ENCODE measurements around the gene ATF7IP2. TPM values are rescaled to one million over a fixed set of nuclear protein-coding genes. Genes with fewer than 3 reads are reported as not detected.
"Not testable (repeated sequence)": the region's sequence is repeated elsewhere in the genome, so short reads cannot be mapped to it uniquely, and the experiment has no call there.

Gene ATF7IP2
- total RNA-seq, 1 donor from 2014 or later, result 80.7 TPM

DNA sequence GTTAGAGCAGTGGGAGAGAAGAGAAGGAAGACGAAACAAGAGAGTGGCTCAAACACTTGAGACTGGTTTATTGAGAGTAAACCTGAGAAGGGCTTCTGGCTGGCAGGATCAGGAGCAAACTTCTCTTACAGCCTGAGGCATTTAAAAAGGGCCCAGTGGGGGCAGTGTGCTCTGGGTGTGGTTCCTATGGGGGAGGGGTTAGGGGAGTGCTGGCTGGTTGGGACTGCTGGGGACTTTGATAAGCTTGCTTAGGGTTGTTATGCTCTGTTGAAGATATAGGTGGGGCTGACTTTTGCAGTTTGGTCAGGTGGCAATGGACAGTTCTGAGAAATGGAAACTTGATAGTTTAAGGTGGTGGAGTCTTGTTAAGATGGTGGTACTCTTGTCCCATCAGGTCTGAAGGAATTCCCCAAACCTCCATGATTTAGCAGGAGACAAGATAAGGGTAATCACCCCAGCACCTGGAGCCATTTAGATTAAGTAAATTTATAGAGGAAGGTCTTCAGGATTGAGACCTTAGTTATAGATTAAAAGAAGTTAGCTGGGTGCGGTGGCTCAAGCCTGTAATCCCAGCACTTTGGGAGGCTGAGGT is 115.3 kb downstream of the ATF7IP2 start:
- DNase-seq (ENCODE audit: low spot score, unreplicated experiment), result no peak
- TF ChIP-seq, protein P1, sequence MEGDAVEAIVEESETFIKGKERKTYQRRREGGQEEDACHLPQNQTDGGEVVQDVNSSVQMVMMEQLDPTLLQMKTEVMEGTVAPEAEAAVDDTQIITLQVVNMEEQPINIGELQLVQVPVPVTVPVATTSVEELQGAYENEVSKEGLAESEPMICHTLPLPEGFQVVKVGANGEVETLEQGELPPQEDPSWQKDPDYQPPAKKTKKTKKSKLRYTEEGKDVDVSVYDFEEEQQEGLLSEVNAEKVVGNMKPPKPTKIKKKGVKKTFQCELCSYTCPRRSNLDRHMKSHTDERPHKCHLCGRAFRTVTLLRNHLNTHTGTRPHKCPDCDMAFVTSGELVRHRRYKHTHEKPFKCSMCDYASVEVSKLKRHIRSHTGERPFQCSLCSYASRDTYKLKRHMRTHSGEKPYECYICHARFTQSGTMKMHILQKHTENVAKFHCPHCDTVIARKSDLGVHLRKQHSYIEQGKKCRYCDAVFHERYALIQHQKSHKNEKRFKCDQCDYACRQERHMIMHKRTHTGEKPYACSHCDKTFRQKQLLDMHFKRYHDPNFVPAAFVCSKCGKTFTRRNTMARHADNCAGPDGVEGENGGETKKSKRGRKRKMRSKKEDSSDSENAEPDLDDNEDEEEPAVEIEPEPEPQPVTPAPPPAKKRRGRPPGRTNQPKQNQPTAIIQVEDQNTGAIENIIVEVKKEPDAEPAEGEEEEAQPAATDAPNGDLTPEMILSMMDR (IDR thresholded peaks at IDR 0.05; ENCODE audit: unreplicated experiment), result no peak
- no peak overlapping the region for H3K27ac Mint-ChIP-seq
- no peaks in the 10 kb centered on the region for H3K36me3 Mint-ChIP-seq (ENCODE audit: insufficient read depth)
- H3K4me1 Mint-ChIP-seq (ENCODE audit: low read depth), result peaks cover 7% of the 10 kb centered on the region
- H3K27me3 Mint-ChIP-seq, result no peaks in the 10 kb centered on the region
- peaks cover 10% of the 10 kb centered on the region for H3K9me3 Mint-ChIP-seq (ENCODE audit: low read depth)
- no peak overlapping the region for H3K4me3 Mint-ChIP-seq (ENCODE audit: low read depth)

DNA sequence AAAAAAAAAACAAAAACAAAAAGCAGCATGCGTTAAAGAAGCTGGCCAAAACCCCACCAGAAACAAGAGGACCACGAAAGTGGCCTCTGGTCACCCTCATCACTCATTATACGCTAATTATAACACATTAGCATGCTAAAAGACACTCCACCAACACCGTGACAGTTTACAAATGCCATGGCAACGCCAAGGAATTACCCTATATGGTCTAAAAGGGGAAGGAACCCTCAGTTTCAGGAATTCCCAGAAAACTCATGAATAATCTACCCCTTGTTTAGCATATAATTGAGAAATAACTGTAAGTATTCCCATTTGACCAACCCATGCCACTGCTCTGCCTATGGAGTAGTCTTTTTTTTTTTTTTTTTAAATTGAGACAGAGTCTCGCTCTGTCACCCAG is 116.9 kb downstream of the ATF7IP2 start:
- TF ChIP-seq, protein P1 (IDR thresholded peaks at IDR 0.05; ENCODE audit: unreplicated experiment), result no peak
- H3K27ac Mint-ChIP-seq, result no peak overlapping the region
- H3K4me3 Mint-ChIP-seq (ENCODE audit: low read depth), result no peak overlapping the region
- peaks cover 12% of the 10 kb centered on the region for H3K9me3 Mint-ChIP-seq (ENCODE audit: low read depth)
- no peaks in the 10 kb centered on the region for H3K27me3 Mint-ChIP-seq
- H3K4me1 Mint-ChIP-seq (ENCODE audit: low read depth), result peaks cover 8% of the 10 kb centered on the region
- H3K36me3 Mint-ChIP-seq (ENCODE audit: insufficient read depth), result no peaks in the 10 kb centered on the region
- no peak for DNase-seq (ENCODE audit: low spot score, unreplicated experiment)

DNA sequence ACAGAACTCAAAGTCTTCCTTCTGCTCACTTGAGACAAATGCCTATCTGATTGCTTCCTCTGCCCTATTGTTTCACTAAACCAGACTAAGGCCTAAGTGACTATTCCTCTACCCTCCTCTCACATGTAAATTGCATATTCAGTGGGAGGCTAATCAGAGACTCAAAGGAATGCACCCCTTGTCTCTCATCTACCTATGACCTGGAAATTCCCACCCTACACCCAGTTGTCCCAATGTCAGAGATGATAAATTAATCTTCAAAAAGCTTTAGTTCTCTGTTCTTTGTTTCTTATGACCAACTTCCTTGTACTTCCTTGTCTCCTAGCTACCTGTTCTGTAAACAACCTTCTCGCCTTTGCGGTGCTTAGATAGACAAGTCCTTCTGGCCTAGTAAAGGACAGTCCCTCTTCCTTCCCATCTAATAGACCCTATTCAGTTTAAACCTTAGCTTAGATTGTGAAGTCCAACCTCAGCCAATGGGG is 118.6 kb downstream of the ATF7IP2 start:
- TF ChIP-seq, protein P1 (IDR thresholded peaks at IDR 0.05; ENCODE audit: unreplicated experiment), result no peak
- H3K4me3 Mint-ChIP-seq (ENCODE audit: low read depth), result no peak overlapping the region
- H3K36me3 Mint-ChIP-seq (ENCODE audit: insufficient read depth), result no peaks in the 10 kb centered on the region
- H3K27me3 Mint-ChIP-seq, result no peaks in the 10 kb centered on the region
- peak overlapping the region; percentile 62 for H3K27ac Mint-ChIP-seq
- H3K9me3 Mint-ChIP-seq (ENCODE audit: low read depth), result peaks cover 12% of the 10 kb centered on the region
- peaks cover 9% of the 10 kb centered on the region for H3K4me1 Mint-ChIP-seq (ENCODE audit: low read depth)
- DNase-seq (ENCODE audit: low spot score, unreplicated experiment), result no peak

DNA sequence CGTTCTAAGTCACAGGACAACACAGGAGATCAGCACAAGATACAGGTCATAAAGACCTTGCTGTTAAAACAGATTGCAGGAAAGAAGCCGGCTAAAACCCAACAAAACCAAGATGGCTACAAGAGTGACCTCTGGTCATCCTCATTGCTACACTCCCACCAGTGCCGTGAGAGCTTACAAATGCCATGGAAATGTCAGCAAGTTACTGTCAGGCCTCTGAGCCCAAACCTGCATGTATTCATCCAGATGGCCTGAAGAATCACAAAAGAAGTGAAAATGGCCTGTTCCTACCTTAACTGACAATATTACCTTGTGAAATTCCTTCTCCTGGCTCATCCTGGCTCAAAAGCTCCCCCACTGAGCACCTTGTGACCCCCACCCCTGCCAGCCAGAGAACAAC is 119.4 kb downstream of the ATF7IP2 start:
- not testable (repeated sequence) for H3K27ac Mint-ChIP-seq; DNase-seq (ENCODE audit: low spot score, unreplicated experiment)
- H3K4me1 Mint-ChIP-seq (ENCODE audit: low read depth), result peaks cover 10% of the 10 kb centered on the region

DNA sequence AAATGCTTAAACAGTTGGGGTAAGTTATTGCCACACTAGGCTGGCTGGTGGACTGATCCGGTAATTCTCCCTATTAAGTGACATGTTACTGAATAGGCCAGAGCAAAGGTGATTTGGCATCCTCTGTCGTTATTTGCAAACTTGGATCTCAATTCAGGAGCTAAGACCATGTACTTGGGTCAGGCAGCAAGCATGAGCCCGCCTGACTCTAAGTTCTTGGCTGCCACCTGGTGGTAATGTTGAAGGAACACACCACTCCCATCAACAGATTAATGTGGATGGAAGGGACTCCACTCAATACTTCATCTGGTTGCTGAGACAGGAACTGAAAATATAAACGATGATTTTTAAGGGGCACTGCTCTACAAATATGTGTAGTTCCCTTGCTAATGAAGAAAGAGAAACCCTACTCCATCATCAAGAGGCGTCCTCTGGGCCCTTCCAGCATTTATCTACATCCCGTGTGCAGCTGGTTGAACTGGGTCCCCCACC is 123.7 kb downstream of the ATF7IP2 start:
- Mint-ChIP-seq H3K4me3 (ENCODE audit: low read depth) (no peak overlapping the region), H3K36me3 (ENCODE audit: insufficient read depth) (no peaks in the 10 kb centered on the region), H3K4me1 (ENCODE audit: low read depth) (peaks cover 10% of the 10 kb centered on the region), H3K27me3 (no peaks in the 10 kb centered on the region), H3K9me3 (ENCODE audit: low read depth) (peaks cover 8% of the 10 kb centered on the region), H3K27ac (no peak overlapping the region)
- TF ChIP-seq, protein P1 (IDR thresholded peaks at IDR 0.05; ENCODE audit: unreplicated experiment), result peak; percentile 85
- peak; percentile 52 for DNase-seq (ENCODE audit: low spot score, unreplicated experiment)

More for the DNA sequence above, 119.4 kb downstream of the ATF7IP2 start:
- peaks cover 12% of the 10 kb centered on the region for H3K9me3 Mint-ChIP-seq (ENCODE audit: low read depth)
- H3K36me3 Mint-ChIP-seq (ENCODE audit: insufficient read depth); H3K27me3 Mint-ChIP-seq; H3K4me3 Mint-ChIP-seq (ENCODE audit: low read depth): not testable (repeated sequence)

DNA sequence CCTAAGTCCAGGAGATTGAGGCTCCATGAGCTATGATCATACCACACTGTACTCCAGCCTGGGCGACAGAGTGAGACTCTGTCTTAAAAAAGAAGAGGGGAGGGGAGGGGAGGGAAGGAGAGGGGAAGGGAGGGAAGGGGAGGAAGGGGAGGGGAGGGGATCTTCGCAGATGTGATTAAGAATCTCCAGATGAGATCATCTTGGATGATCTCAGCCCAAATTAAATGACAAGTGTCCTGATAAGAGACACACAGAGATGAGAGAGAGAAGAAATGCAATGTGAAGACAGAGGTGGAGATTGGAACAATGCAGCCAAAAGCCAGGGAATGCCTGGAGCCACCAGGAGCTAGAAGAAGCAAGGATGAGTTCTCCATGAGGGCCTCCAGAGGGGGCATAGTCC is 124.4 kb downstream of the ATF7IP2 start:
- DNase-seq (ENCODE audit: low spot score, unreplicated experiment), result no peak
- Mint-ChIP-seq H3K4me1 (ENCODE audit: low read depth) (peaks cover 6% of the 10 kb centered on the region), H3K36me3 (ENCODE audit: insufficient read depth) (no peaks in the 10 kb centered on the region), H3K9me3 (ENCODE audit: low read depth) (peaks cover 2% of the 10 kb centered on the region), H3K27ac (no peak overlapping the region), H3K27me3 (no peaks in the 10 kb centered on the region), H3K4me3 (ENCODE audit: low read depth) (no peak overlapping the region)
- TF ChIP-seq, protein P1 (IDR thresholded peaks at IDR 0.05; ENCODE audit: unreplicated experiment), result no peak
